Transverse colon (tissue), 4 donors: ENCODE results near the gene POR. TPM values are rescaled to one million over a fixed set of nuclear protein-coding genes. Genes with fewer than 3 reads are reported as not detected.
"Not testable (repeated sequence)": the region's sequence is repeated elsewhere in the genome, so short reads cannot be mapped to it uniquely, and the experiment has no call there.

Experiments used
- DNase-seq: peaks from one replicate; pipeline ENCODE4 v3.0.0-alpha.2; 2019
- H3K27ac ChIP-seq, 4 donors: fragments of 200-600 bp; sonication (generic); 2 replicates each; pipeline ENCODE4 v1.5.1; 2016 to 2018; ENCODE audit warnings: inconsistent platforms in 4 of 4
- H3K27me3 ChIP-seq: fragments of 200-600 bp; sonication (generic); 2 replicates; pipeline ENCODE4 v1.5.1; 2017; ENCODE audit warnings: inconsistent platforms
- H3K36me3 ChIP-seq, 4 donors: fragments of 200-600 bp; sonication (generic); 2 replicates each; pipeline ENCODE4 v1.5.1; 2017 to 2019; ENCODE audit warnings: inconsistent platforms in 4 of 4
- H3K4me1 ChIP-seq, 4 donors: fragments of 200-600 bp; sonication (generic); 2 replicates each; pipeline ENCODE4 v1.5.1; 2017 to 2020; ENCODE audit warnings: inconsistent platforms in 4 of 4
- H3K4me3 ChIP-seq, 4 donors: fragments of 200-600 bp; sonication (generic); 1 replicate in 1 of 4; 2 replicates in 3 of 4; pipeline versions ENCODE4 v1.5.1 to v1.6.1; 2017 to 2019; ENCODE audit warnings: inconsistent platforms in 4 of 4
- H3K9me3 ChIP-seq, 2 donors: fragments of 200-600 bp; sonication (generic); 2 replicates each; pipeline ENCODE4 v1.5.1; 2017 to 2019; ENCODE audit warnings: inconsistent platforms in 2 of 2
- EP300 ChIP-seq: sonication (generic); formaldehyde crosslinking; IDR thresholded peaks from one replicate; pipeline ENCODE4 v1.6.1; 2017; ENCODE audit warnings: antibody characterized with exemption, low read depth
- POLR2A ChIP-seq: fragments of 450-650 bp; IDR thresholded peaks from one replicate; pipeline ENCODE4 v1.6.1; 2016; ENCODE audit warnings: antibody characterized with exemption, mild to moderate bottlenecking, moderate library complexity
- POLR2AphosphoS5 ChIP-seq, 3 donors: sonication (generic); formaldehyde crosslinking; IDR thresholded peaks; one replicate each; pipeline ENCODE4 v1.6.1; 2016; ENCODE audit warnings: antibody characterized with exemption in 3 of 3
- WGBS, 2 donors: methylation state at CpG; one replicate each; pipeline ENCODE4 v1.1.5; 2018; ENCODE audit warnings: low coverage in 1 of 2; 5-methylcytosine and 5-hydroxymethylcytosine counted together
- in situ Hi-C, 4 donors: fragments of 200-750 bp; cut with MboI; loops; one replicate each; pipeline versions ENCODE4 v1.15.0 to v1.15.1; 2017; ENCODE audit warnings: low sequenced_read_pairs in 3 of 4, low pct_ligation_motif_present in 1 of 4, low pct_unique_long_range_greater_than_20kb in 1 of 4
- intact Hi-C: fragments of 100-400 bp; cut with DNase I; formaldehyde crosslinking; loops from one replicate; pipeline ENCODE4 v1.15.1; 2023; ENCODE audit warnings: low total_unique reads
- total RNA-seq, 4 donors: library from RNA; depleted of rRNA; stranded (reverse); fragments of >200 nt; gene quantifications; one replicate each; pipeline ENCODE4 v1.1.0, GENCODE V29; 2016
- TF ChIP-seq, protein P1 (sequence below), 5 experiments: fragments of 200-600 bp in 3 of 5; fragments of 450-650 bp in 2 of 5; sonication (generic) in 3 of 5; IDR thresholded peaks; 1 replicate in 2 of 5; 2 replicates in 3 of 5; pipeline ENCODE4 v1.5.1; 2016 to 2017; ENCODE audit warnings: antibody characterized with exemption in 5 of 5, inconsistent platforms in 3 of 5, mild to moderate bottlenecking in 2 of 5, moderate library complexity in 1 of 5

The POR gene
- total RNA-seq, 4 donors from 2014 or later: 95.9 to 200 (median 149) TPM

DNA sequence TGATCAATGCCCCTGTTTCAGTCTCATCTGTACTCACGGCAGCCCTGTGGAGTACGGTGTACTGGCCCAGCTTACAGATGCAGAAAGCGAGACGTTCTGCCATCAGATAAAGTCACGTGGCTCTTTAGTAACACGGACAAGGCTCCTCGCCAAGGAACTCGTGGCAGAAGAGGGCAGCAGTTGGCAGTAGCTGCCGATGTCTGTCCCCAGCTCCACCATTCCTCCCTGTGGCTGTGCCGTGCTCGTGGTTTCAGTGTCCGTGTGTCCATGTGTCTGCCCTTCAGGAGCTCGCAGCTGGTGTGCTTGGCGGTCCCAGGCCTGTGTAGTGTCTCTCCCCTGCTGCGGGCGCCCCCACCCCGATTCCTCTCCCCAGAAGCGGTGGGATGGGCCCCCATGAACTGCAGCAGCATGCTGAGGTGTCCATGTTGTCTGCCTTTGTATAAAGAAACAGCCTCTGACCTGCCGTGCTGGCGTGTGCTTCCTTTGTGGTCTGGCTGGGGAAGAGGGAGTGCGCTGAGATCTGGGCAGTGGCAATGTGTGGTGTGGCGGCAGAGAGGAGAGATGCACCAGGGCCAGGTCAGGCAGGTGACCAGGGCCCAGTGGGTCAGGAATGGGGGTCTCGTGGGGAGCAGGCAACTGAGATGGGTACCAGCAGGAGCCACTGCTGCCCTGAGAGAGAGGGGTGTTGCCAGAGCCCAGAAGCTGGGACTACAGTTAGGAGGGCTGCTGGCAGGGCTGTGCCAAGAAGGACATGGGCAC, 26.3 kb upstream of the POR start:
- 88 to 100% methylated on average over 1 to 23 of the region's 23 CpGs for WGBS, 2 donors
- no peak for TF ChIP-seq POLR2AphosphoS5 (IDR thresholded peaks at IDR 0.05)
- TF ChIP-seq, protein P1, sequence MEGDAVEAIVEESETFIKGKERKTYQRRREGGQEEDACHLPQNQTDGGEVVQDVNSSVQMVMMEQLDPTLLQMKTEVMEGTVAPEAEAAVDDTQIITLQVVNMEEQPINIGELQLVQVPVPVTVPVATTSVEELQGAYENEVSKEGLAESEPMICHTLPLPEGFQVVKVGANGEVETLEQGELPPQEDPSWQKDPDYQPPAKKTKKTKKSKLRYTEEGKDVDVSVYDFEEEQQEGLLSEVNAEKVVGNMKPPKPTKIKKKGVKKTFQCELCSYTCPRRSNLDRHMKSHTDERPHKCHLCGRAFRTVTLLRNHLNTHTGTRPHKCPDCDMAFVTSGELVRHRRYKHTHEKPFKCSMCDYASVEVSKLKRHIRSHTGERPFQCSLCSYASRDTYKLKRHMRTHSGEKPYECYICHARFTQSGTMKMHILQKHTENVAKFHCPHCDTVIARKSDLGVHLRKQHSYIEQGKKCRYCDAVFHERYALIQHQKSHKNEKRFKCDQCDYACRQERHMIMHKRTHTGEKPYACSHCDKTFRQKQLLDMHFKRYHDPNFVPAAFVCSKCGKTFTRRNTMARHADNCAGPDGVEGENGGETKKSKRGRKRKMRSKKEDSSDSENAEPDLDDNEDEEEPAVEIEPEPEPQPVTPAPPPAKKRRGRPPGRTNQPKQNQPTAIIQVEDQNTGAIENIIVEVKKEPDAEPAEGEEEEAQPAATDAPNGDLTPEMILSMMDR (IDR thresholded peaks at IDR 0.05): no peak
- TF ChIP-seq POLR2A: no peak
- no peak for TF ChIP-seq EP300
- Histone ChIP-seq H3K27me3 (no peaks in the 10 kb centered on the region), H3K4me3 (no peak overlapping the region), H3K36me3 (peaks cover 0 to 19% (median 7%) of the 10 kb centered on the region in 4 donors), H3K27ac (no peak overlapping the region), H3K4me1 (peaks cover 0 to 10% (median 7%) of the 10 kb centered on the region in 4 donors), H3K9me3 (no peaks in the 10 kb centered on the region)
- intact Hi-C loops: no loop called here
- in situ Hi-C loops: no loop called here
- DNase-seq: no peak

DNA sequence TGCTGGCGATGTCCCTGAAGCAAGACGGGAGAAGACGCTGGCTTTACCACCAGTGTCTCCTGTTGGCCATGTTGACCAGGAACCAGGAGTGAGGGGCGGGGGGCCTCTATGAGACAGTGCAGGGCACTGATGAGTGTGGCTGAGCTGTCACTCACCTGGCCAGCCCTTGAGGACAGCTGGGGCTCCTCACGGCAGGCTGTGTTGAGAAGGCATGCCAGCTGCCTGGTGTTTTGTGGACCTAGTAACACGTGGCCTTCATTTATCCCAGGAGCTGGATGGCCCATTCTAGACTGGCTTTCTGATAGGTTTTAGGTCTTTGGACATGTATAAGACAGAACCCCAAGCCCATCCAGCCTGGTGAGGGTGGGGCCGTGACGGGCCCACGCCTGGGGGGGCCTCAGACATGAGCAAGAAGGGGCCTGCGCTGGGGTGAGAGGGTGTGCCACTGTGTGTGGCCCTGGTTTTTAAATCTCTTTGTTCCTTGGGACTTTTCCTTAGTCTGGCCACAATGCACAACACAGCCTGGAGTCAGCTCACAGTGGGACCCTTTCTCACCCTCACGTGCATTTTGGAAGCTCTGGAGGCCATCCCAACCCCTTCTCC, 25.6 kb upstream of the POR start:
- DNase-seq: no peak
- Histone ChIP-seq H3K4me1 (peaks cover 0 to 4% (median 2%) of the 10 kb centered on the region in 4 donors), H3K27me3 (no peaks in the 10 kb centered on the region), H3K27ac (no peak overlapping the region), H3K4me3 (no peak overlapping the region), H3K9me3 (no peaks in the 10 kb centered on the region), H3K36me3 (peaks cover 0 to 13% (median 5%) of the 10 kb centered on the region in 4 donors)
- WGBS, 2 donors: 81 to 88% methylated on average over 3 to 11 of the region's 11 CpGs
- in situ Hi-C loops (no loop called here), intact Hi-C loops (no loop called here)
- TF ChIP-seq POLR2A (no peak), POLR2AphosphoS5 (IDR thresholded peaks at IDR 0.05) (no peak), EP300 (no peak)
- TF ChIP-seq, protein P1 (IDR thresholded peaks at IDR 0.05): no peak

- Histone ChIP-seq H3K27me3 (no peaks in the 10 kb centered on the region), H3K4me3 (no peak overlapping the region), H3K36me3 (peaks cover 0 to 11% (median 4%) of the 10 kb centered on the region in 4 donors), H3K9me3 (no peaks in the 10 kb centered on the region), H3K27ac (no peak overlapping the region), H3K4me1 (peaks cover 0 to under 1% (median 0%) of the 10 kb centered on the region in 4 donors)
- TF ChIP-seq POLR2AphosphoS5 (IDR thresholded peaks at IDR 0.05) (no peak), EP300 (no peak), POLR2A (no peak)
- TF ChIP-seq, protein P1 (IDR thresholded peaks at IDR 0.05): no peak
- intact Hi-C loops (no loop called here), in situ Hi-C loops (no loop called here)
- WGBS, 2 donors: 66 to 87% methylated on average over 7 to 11 of the region's 11 CpGs
- no peak for DNase-seq
These were observed 25.1 kb upstream of the POR start for GRCh38 chr7:75889826-75890225.

DNA sequence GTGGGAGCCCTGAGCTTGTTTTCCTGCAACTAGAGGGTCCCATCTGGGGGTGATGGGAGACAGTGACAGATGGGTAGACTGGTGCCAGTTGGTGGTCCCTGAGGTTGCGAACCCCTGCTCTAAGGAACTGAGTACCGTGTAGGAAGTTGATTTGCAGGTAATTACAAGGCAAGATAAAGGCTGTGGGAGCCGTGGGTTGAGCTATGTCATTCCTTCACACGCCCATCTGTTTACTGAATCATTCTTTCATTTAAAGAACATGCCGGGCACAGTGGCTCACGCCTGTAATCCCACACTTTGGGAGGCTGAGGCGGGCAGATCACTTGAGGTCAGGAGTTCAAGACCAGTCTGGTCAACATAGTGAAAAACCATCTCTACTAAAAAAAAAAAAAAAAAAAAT, 23.7 kb upstream of the POR start:
- WGBS, 2 donors: 50 to 73% methylated on average over 5 to 7 of the region's 7 CpGs
- H3K9me3 ChIP-seq, H3K4me1 ChIP-seq, DNase-seq, H3K36me3 ChIP-seq, intact Hi-C loops, H3K27me3 ChIP-seq, in situ Hi-C loops, H3K4me3 ChIP-seq, H3K27ac ChIP-seq: not testable (repeated sequence)
